ENCODE results near the gene UBE3C.

GRCh38 chr7:157139111-157139809 is 534 bp downstream of the UBE3C start:
- TF ChIP-seq GATA3 (IDR thresholded peaks at IDR 0.05; ENCODE audit: low read depth, low read length), result no peak
- no peak for TF ChIP-seq GATA2 (IDR thresholded peaks at IDR 0.05; ENCODE audit: low read depth, low read length)
